Measurements from ENCODE around the gene CYB561.

CYB561 gene

GRCh38 chr17:63412234-63412633, 33.9 kb downstream of the CYB561 start:
- no peak for DNase-seq (ENCODE audit: low read depth in 2 of 2)

GRCh38 chr17:63407741-63408330, 38.3 kb downstream of the CYB561 start:
- no peak for DNase-seq (ENCODE audit: low read depth in 2 of 2)

- DNase-seq (ENCODE audit: low read depth in 2 of 2): peak; percentile 55 to 66
These were observed 39.3 kb downstream of the CYB561 start for GRCh38 chr17:63406689-63407330.

GRCh38 chr17:63405741-63406261, 40.3 kb downstream of the CYB561 start:
- DNase-seq (ENCODE audit: low read depth in 2 of 2): no peak

GRCh38 chr17:63405020-63405419, 41.1 kb downstream of the CYB561 start:
- DNase-seq (ENCODE audit: low read depth in 2 of 2): no peak

GRCh38 chr17:63402431-63403212, 43.5 kb downstream of the CYB561 start:
- no peak for DNase-seq (ENCODE audit: low read depth in 2 of 2)

- DNase-seq (ENCODE audit: low read depth in 2 of 2): no peak
These were observed 46.2 kb downstream of the CYB561 start for GRCh38 chr17:63399856-63400255.

GRCh38 chr17:63399316-63399715, 46.8 kb downstream of the CYB561 start:
- DNase-seq (ENCODE audit: low read depth in 2 of 2): no peak

- DNase-seq (ENCODE audit: low read depth in 2 of 2): no peak
These were observed 47.4 kb downstream of the CYB561 start for GRCh38 chr17:63398680-63399079.

- DNase-seq (ENCODE audit: low read depth in 2 of 2): no peak
These were observed 50.9 kb downstream of the CYB561 start for GRCh38 chr17:63395075-63395805.

- no peak for DNase-seq (ENCODE audit: low read depth in 2 of 2)
These were observed 56.0 kb downstream of the CYB561 start for GRCh38 chr17:63390090-63390489.

GRCh38 chr17:63387656-63388340, 58.3 kb downstream of the CYB561 start:
- DNase-seq (ENCODE audit: low read depth in 2 of 2): no peak

GRCh38 chr17:63382826-63383225, 63.3 kb downstream of the CYB561 start:
- DNase-seq (ENCODE audit: low read depth in 2 of 2): no peak
